B cell (primary cell): ENCODE results near the gene LAMC3. TPM values are rescaled to one million over a fixed set of nuclear protein-coding genes. Genes with fewer than 3 reads are reported as not detected.

Experiments used
- ATAC-seq: fragments of 200-7000 bp; cut with Tn5 transposase; one replicate; pipeline ENCODE4 v1.10.0; 2021; ENCODE audit warnings: low read depth, mild to moderate bottlenecking, moderate number of reproducible peaks, moderate library complexity
- CTCF ChIA-PET: fragments of 350-600 bp; sonication (Branson Sonifier 250); formaldehyde crosslinking; loops from one replicate; lab custom pipeline; 2021; ENCODE audit warnings: antibody characterized with exemption, inconsistent platforms; lab: Charles Lee
- POLR2A ChIA-PET: fragments of 350-600 bp; sonication (Branson Sonifier 250); formaldehyde crosslinking; loops from one replicate; lab custom pipeline; 2021; ENCODE audit warnings: antibody characterized with exemption; lab: Charles Lee
- DNase-seq: peaks from one replicate; pipeline ENCODE4 v3.0.0; 2013
- H2AFZ ChIP-seq: 2 replicates; pipeline ENCODE4 v1.6.1; 2012; ENCODE audit warnings: mild to moderate bottlenecking, low read depth, low read length; ENCODE audit not compliant: insufficient read depth, poor library complexity, severe bottlenecking
- H3K27ac ChIP-seq, 2 donors: 1 replicate in 1 of 2; 2 replicates in 1 of 2; pipeline ENCODE4 v1.5.1; 2012 to 2013; ENCODE audit warnings: low read length in 2 of 2, mild to moderate bottlenecking in 2 of 2, moderate library complexity in 1 of 2
- H3K27me3 ChIP-seq, 4 experiments: fragments of 200-600 bp in 1 of 4; sonication (generic) in 1 of 4; replicated peaks in 1 of 4; 1 replicate in 2 of 4; 2 replicates in 2 of 4; pipeline versions ENCODE4 v1.6.1 to v1.7.0; 2013 to 2016; ENCODE audit warnings: low read length in 3 of 4, mild to moderate bottlenecking in 2 of 4, mixed read lengths in 1 of 4, moderate library complexity in 1 of 4; ENCODE audit not compliant: insufficient read depth in 4 of 4, control insufficient read depth in 3 of 4; ENCODE audit errors: control extremely low read depth in 1 of 4
- H3K36me3 ChIP-seq, 2 experiments: replicated peaks in 1 of 2; 1 replicate in 1 of 2; 2 replicates in 1 of 2; pipeline versions ENCODE4 v1.6.1 to v1.7.1; 2013; ENCODE audit warnings: low read length in 1 of 2; ENCODE audit not compliant: insufficient read depth in 2 of 2, control insufficient read depth in 1 of 2; ENCODE audit errors: control extremely low read depth in 1 of 2, extremely low read depth in 1 of 2
- H3K4me1 ChIP-seq, 2 donors: fragments of 200-600 bp in 1 of 2; sonication (generic) in 1 of 2; 1 replicate in 1 of 2; 2 replicates in 1 of 2; pipeline versions ENCODE4 v1.5.1 to v1.6.1; 2013 to 2017; ENCODE audit warnings: low read length in 2 of 2; ENCODE audit not compliant: control insufficient read depth in 2 of 2, insufficient read depth in 2 of 2
- H3K4me2 ChIP-seq: replicated peaks from 2 replicates; pipeline ENCODE3; 2012; ENCODE audit warnings: mild to moderate bottlenecking, low read depth, low read length; ENCODE audit not compliant: poor library complexity, severe bottlenecking
- H3K4me3 ChIP-seq, 5 experiments: fragments of 200-600 bp in 1 of 5; sonication (generic) in 1 of 5; 1 replicate in 3 of 5; 2 replicates in 2 of 5; pipeline versions ENCODE4 v1.5.1 to v1.7.0; 2011 to 2016; ENCODE audit warnings: low read length in 4 of 5, mild to moderate bottlenecking in 4 of 5, low read depth in 2 of 5, control low read depth in 1 of 5, moderate library complexity in 1 of 5; ENCODE audit not compliant: insufficient read depth in 1 of 5; ENCODE audit errors: control extremely low read depth in 1 of 5, extremely low read depth in 1 of 5
- H3K79me2 ChIP-seq: fragments of 200-600 bp; sonication (generic); one replicate; pipeline ENCODE4 v1.6.0; 2016; ENCODE audit warnings: low read length; ENCODE audit not compliant: control insufficient read depth, insufficient read depth
- H3K9ac ChIP-seq: fragments of 200-600 bp; sonication (generic); 2 replicates; pipeline ENCODE4 v1.6.1; 2017; ENCODE audit warnings: mild to moderate bottlenecking, low read length, moderate library complexity
- H3K9me3 ChIP-seq, 3 donors: one replicate each; pipeline versions ENCODE4 v1.6.1 to v1.7.1; 2013; ENCODE audit warnings: low read length in 2 of 3; ENCODE audit not compliant: control insufficient read depth in 2 of 3, insufficient read depth in 1 of 3; ENCODE audit errors: control extremely low read depth in 1 of 3
- H4K20me1 ChIP-seq: 2 replicates; pipeline ENCODE4 v1.6.0; 2012; ENCODE audit warnings: mild to moderate bottlenecking, low read length; ENCODE audit not compliant: insufficient read depth, control insufficient read depth, poor library complexity, severe bottlenecking
- H3K27ac Mint-ChIP-seq: one replicate; pipeline ENCODE4 v1.8.0; 2021; ENCODE audit warnings: mixed read lengths
- H3K27me3 Mint-ChIP-seq: one replicate; pipeline ENCODE4 v1.8.0; 2021; ENCODE audit warnings: mixed read lengths
- H3K4me1 Mint-ChIP-seq: one replicate; pipeline ENCODE4 v1.8.0; 2021; ENCODE audit warnings: mixed read lengths
- H3K4me3 Mint-ChIP-seq: one replicate; pipeline ENCODE4 v1.8.0; 2021; ENCODE audit warnings: mixed read lengths
- H3K9me3 Mint-ChIP-seq: one replicate; pipeline ENCODE4 v1.8.0; 2022; ENCODE audit warnings: mixed read lengths; ENCODE audit not compliant: insufficient read depth
- EZH2 ChIP-seq: IDR thresholded peaks from 2 replicates; pipeline ENCODE4 v1.6.1; 2012; ENCODE audit warnings: borderline replicate concordance, low read depth, mild to moderate bottlenecking, moderate library complexity, low read length; ENCODE audit not compliant: insufficient read depth, poor library complexity, severe bottlenecking
- WGBS: methylation state at CpG from one replicate; pipeline ENCODE4 v1.1.5; 2013; ENCODE audit warnings: missing lambda C conversion rate; ENCODE audit not compliant: insufficient coverage; 5-methylcytosine and 5-hydroxymethylcytosine counted together
- intact Hi-C: fragments of 100-400 bp; cut with micrococcal nuclease; formaldehyde crosslinking; loops from one replicate; pipeline ENCODE4 v1.10.0; 2022
- polyA plus RNA-seq: library from polyadenylated mRNA; depleted of rRNA; stranded (reverse); fragments of >200 nt; gene quantifications from 2 replicates; pipeline ENCODE4 v1.2.3, GENCODE V29; 2012
- total RNA-seq, 2 donors: library from RNA; stranded (reverse); fragments of 120-200 nt in 1 of 2; gene quantifications; 1 replicate in 1 of 2; 2 replicates in 1 of 2; pipeline versions ENCODE4 v1.2.3 to v1.2.4, GENCODE V29; 2013 to 2022
- TF ChIP-seq, protein P1 (sequence below): fragments of 200-600 bp; IDR thresholded peaks from one replicate; pipeline ENCODE4 v1.8.0; 2022; ENCODE audit warnings: antibody characterized with exemption, mild to moderate bottlenecking

Gene LAMC3
- total and polyA plus RNA-seq, 2 donors (not counting 1 experiment from before 2014, with no cell fraction given): 0.25 to 0.45 TPM

DNA sequence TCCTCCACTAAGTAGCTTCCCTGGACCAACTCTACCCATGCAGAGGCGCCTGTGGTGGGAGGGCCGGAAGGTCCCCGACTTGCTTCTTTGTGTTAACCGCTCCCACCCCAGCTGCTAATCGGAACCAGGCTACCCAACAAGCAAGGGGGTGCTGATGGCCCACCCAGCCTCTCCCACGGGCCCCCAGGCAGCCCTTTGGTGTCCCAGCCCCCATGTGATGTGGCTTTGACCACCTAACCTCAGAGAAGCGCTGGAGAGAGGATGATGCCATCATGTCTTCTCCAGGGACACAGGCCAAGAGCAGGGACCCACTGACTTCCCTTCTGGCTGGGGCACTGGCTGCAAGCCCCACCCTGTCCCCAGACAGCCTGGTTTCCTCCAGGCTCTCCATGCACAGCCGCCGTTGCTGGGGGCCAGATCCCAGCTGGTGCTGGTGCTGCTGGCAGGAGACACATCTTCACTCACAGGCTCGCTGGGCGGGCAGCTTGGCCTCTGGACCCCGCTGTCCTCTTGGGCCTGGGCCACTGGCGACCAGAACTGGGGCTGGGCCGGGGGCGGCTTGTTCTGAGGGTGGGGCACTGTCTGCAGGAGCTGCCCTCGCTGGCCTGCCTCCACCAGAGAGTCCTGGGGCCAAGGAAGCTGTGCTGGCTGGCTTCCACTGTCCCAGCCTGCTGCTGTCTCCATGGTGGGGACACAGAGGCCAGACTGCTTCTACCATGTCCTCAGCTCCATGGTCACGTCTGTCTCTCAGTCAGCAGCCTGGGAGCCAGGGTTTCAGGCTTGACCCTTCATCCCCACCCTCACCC is 27.8 kb downstream of the LAMC3 start:
- no peaks in the 10 kb centered on the region for H4K20me1 ChIP-seq

More for the DNA sequence above, 27.8 kb downstream of the LAMC3 start:
- no peak overlapping the region for H2AFZ ChIP-seq
- no peak for TF ChIP-seq EZH2
- TF ChIP-seq, protein P1, sequence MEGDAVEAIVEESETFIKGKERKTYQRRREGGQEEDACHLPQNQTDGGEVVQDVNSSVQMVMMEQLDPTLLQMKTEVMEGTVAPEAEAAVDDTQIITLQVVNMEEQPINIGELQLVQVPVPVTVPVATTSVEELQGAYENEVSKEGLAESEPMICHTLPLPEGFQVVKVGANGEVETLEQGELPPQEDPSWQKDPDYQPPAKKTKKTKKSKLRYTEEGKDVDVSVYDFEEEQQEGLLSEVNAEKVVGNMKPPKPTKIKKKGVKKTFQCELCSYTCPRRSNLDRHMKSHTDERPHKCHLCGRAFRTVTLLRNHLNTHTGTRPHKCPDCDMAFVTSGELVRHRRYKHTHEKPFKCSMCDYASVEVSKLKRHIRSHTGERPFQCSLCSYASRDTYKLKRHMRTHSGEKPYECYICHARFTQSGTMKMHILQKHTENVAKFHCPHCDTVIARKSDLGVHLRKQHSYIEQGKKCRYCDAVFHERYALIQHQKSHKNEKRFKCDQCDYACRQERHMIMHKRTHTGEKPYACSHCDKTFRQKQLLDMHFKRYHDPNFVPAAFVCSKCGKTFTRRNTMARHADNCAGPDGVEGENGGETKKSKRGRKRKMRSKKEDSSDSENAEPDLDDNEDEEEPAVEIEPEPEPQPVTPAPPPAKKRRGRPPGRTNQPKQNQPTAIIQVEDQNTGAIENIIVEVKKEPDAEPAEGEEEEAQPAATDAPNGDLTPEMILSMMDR: no peak
- ATAC-seq: no peak
- H3K27me3 Mint-ChIP-seq: peaks cover 14% of the 10 kb centered on the region
- H3K4me2 ChIP-seq: no peak overlapping the region
- H3K4me3 Mint-ChIP-seq: no peak overlapping the region
- no peak overlapping the region for H3K27ac ChIP-seq
- no peak overlapping the region for H3K4me3 ChIP-seq
- no peak overlapping the region for H3K27ac Mint-ChIP-seq
- no peak overlapping the region for H3K9ac ChIP-seq
- no peak for DNase-seq
- H3K36me3 ChIP-seq: no peaks in the 10 kb centered on the region
- H3K4me1 Mint-ChIP-seq: no peaks in the 10 kb centered on the region
- CTCF ChIA-PET: interaction anchor here (1.2 to 2.6 kb wide), 2 partner anchors 9 to 10 kb away, joined by 4 to 15 read pairs; no protein-coding TSS in a partner anchor
- POLR2A ChIA-PET: interaction anchor here (0.5 to 0.8 kb wide), 3 partner anchors 88 to 1645 kb away, joined by 3 to 13 read pairs (median 3); no protein-coding TSS in a partner anchor
- H3K4me1 ChIP-seq: no peaks in the 10 kb centered on the region
- no peaks in the 10 kb centered on the region for H3K9me3 ChIP-seq
- intact Hi-C loops: no loop called here
- no peaks in the 10 kb centered on the region for H3K79me2 ChIP-seq
- no peaks in the 10 kb centered on the region for H3K27me3 ChIP-seq
- H3K9me3 Mint-ChIP-seq: no peaks in the 10 kb centered on the region
- WGBS: 69% methylated on average over 12 of the region's 17 CpGs
